C4-2B (cell line): ENCODE data around the gene DEGS1.

Experiments
- H3K27ac ChIP-seq: fragments of 450-650 bp; 2 replicates; pipeline ENCODE4 v1.5.1; 2017
- ZFX ChIP-seq: fragments of 450-650 bp; IDR thresholded peaks from 2 replicates; pipeline ENCODE4 v1.6.1; 2017
- TF ChIP-seq, protein P1 (sequence below): fragments of 450-650 bp; conservative IDR thresholded peaks from 2 replicates; pipeline ENCODE4 v1.5.1; 2017; ENCODE audit warnings: mild to moderate bottlenecking

The DEGS1 gene

DNA sequence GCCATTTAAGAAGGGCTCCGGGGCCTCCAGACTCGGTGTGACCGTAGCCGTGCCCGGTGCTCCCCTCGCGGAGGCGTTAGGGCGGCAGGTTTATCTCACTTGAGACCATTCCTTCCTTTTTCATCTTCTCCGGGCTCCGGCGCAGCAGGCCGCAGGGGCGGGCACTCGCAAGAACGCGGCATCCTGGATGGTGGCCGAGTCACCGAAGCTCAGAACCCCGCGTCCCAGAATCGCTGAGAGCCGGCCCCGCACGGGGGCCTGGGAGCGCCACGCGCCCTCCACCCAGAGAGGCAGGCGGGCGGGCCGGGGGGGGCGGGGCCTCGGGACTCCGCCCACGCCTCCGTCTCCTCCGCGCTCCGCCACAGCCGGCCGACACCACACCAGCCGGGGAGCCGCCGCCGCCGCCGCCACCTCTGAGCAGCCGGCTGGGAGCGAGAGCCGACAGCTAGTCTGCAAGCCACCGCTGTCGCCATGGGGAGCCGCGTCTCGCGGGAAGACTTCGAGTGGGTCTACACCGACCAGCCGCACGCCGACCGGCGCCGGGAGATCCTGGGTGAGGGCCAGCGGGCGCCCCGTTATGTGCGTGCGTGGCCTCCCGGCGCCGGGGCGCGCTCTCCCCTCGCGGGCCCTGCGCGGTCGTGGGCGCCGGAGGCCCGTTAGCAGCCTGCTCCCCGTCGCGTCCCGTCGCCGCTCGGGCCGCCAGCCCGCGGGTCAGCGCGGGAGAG is at the start of gene DEGS1:
Gene DEGS1 (plus strand): TSS at position 375 of the 725 bp plus-strand sequence. CDS start 97 bp downstream, at position 472.
- no peak for TF ChIP-seq ZFX
- TF ChIP-seq, protein P1, sequence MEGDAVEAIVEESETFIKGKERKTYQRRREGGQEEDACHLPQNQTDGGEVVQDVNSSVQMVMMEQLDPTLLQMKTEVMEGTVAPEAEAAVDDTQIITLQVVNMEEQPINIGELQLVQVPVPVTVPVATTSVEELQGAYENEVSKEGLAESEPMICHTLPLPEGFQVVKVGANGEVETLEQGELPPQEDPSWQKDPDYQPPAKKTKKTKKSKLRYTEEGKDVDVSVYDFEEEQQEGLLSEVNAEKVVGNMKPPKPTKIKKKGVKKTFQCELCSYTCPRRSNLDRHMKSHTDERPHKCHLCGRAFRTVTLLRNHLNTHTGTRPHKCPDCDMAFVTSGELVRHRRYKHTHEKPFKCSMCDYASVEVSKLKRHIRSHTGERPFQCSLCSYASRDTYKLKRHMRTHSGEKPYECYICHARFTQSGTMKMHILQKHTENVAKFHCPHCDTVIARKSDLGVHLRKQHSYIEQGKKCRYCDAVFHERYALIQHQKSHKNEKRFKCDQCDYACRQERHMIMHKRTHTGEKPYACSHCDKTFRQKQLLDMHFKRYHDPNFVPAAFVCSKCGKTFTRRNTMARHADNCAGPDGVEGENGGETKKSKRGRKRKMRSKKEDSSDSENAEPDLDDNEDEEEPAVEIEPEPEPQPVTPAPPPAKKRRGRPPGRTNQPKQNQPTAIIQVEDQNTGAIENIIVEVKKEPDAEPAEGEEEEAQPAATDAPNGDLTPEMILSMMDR = no peak
- peak within 1 kb of the TSS; percentile 100 for H3K27ac ChIP-seq

DNA sequence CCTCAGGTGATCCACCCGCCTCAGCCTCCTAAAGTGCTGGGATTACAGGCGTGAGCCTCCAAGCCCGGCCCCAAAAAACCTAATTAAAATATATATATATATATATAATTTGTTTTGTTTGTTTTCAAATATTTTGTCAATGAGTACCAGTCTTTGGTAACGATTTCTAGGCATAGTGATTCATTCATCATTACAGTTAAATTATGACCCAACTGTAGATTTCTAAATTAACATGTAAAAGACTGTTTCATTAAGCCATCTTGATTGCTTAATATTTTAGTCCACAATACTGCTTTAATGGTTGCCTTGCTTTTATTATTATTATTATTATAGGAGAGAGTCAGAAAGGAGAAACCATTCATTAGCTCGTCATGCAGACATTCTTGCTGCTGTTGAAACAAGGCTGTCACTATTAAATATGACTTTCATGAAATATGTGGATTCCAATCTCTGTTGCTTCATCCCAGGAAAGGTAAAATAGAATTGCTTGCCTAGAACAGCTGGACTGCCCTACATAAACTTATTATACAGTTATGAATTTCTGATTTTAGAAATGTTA is 49.2 kb upstream of the DEGS1 start:
- TF ChIP-seq, protein P1 = no peak
- no peak for TF ChIP-seq ZFX
- H3K27ac ChIP-seq = peak overlapping the region; percentile 36; the same call in 1 of the 2 replicates

DNA sequence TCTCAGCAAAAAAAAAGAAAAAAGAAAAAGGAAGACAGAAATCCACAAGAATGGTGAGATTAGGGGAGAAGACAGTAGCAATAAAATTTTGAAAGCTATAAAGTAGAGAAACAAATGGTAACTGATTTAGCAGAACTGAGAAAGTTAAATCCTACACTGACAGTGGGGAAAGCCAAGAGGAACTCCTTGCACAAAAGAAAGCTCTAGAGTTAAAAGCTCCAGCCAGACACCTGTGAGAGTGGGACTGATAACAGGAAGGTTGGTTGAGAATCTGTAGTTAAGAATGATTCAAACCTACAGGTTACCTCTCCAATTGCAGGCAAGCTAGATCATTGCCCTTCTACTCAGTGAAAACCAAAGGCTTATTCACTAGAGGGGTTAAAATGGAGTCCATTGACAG is 45.5 kb upstream of the DEGS1 start:
- TF ChIP-seq ZFX = no peak
- TF ChIP-seq, protein P1 = no peak
- peak overlapping the region; percentile 53; the same call in 1 of the 2 replicates for H3K27ac ChIP-seq

DNA sequence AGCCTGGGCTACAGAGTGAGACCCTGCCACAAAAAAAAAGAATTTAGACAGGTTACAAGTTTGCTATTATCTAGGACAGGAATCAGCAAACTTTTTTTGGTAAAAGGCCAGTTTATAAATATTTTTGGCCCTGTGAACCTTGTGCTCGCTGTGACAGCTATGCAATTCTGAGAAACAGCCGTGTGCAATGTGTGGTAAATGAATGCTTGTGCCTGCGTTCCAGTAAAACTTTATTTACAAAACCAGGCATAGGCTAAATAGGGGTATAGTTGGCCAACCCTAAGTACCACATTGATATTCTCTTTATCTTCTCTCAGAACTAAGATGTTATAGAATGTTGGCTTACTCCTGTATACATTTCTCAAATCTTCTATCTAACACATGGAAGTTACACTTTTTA is 44.8 kb upstream of the DEGS1 start:
- no peak for TF ChIP-seq ZFX
- TF ChIP-seq, protein P1 = no peak
- peak overlapping the region; percentile 53; the same call in 1 of the 2 replicates for H3K27ac ChIP-seq

DNA sequence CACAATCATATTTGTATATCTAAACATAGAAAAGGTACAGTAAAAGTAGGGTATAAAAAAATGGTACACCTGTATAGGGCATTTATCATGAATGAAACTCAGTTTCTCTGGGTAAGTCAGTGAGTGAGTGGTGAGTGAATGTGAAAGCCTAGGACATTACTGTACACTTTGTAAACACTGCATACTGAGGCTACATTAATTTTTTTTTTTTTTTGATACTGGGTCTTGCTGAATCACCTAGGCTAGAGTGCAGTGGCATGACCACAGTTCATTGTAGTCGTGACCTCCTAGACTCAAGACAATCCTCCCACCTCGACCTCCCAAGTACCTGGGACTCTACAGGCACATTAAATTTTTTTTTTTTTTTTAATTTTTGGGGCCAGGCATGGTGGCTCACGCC is 41.3 kb upstream of the DEGS1 start:
- H3K27ac ChIP-seq = peak overlapping the region; percentile 84
- TF ChIP-seq ZFX = no peak
- TF ChIP-seq, protein P1 = no peak

DNA sequence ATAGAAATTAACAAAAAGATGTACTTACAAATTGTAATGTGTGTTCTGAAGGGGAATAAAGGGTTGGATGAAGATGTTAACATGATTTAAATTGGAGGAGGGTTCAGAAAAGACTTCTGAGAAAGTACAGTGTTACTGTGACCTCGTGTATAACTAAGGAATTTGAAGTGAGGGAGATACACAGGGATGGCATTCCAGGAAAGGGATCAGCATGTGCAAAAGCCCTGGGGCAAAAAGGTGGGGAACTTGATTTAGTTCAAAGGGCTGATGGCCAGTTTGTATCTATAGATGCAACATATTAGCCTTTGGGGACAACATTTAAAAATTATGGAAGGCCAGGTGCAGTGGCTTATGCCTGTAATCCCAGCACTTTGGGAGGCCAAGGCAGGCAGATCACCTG is 33.3 kb upstream of the DEGS1 start:
- H3K27ac ChIP-seq = no peak overlapping the region

DNA sequence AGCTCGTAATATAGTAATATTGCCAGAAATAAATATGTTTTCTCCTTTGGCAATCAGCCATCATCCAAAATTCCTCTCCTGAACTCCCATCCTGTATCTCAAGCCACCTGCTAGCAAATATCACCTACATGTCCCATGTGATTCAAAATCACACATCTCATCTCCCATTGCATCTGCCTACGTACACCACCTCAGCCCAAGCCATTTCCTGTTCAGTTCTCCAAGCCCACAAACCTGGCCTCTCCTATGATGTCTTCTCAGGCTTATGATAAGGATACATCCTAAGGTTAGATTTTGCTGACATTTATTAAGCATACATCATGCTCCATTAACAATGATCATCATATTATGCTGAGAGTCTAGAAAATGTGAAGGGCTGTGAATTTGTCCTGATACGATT is 31.9 kb upstream of the DEGS1 start:
- no peak for TF ChIP-seq ZFX
- TF ChIP-seq, protein P1 = no peak
- no peak overlapping the region for H3K27ac ChIP-seq

More for the DNA sequence above, 33.3 kb upstream of the DEGS1 start:
- TF ChIP-seq, protein P1 = no peak
- TF ChIP-seq ZFX = no peak
